ENCODE results near the gene ABCC4.
"Not testable (repeated sequence)": the region's sequence is repeated elsewhere in the genome, so short reads cannot be mapped to it uniquely, and the experiment has no call there.

The ABCC4 gene

DNA sequence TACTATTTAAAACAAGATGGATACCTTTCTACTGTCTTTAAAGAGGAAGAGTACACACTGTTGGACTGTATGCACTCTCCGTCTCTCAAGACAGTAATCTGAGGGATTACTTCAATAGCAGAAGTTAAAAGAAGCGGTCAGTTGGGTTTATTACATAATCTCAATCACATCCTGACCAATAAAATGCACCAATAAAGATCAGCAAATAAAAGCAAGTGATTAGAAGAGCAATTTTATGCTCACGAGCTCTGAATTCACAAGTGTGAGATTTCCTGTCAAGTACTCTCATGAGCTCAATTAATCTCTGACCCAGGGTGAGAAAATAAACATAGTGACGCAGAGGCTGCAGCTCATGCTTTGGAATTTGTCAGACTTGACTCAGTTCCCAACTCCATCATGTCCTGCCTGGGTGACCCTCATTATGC lies 12.2 kb downstream of the ABCC4 start:
- CTCF ChIA-PET: interaction anchor here (1.2 to 21.5 kb wide), 7 partner anchors 11 to 131 kb away, joined by 3 to 298 read pairs (median 7); partner anchors contain the start of gene ABCC4
- 100% methylated on average over 2 of the region's 4 CpGs for WGBS (ENCODE audit: insufficient coverage)
- no peaks in the 10 kb centered on the region for H3K9me3 ChIP-seq (ENCODE audit: control extremely low read depth in 1 of 5, control insufficient read depth in 4 of 5, insufficient read depth in 2 of 5, low read depth in 1 of 5, low read length in 4 of 5)
- no peak overlapping the region for H3K27ac ChIP-seq (ENCODE audit: insufficient read depth in 1 of 2, low read depth in 1 of 2, low read length in 2 of 2, poor library complexity in 1 of 2, severe bottlenecking in 2 of 2)
- POLR2A ChIA-PET: no interaction called here
- H3K36me3 ChIP-seq (ENCODE audit: control insufficient read depth in 4 of 4, insufficient read depth in 4 of 4, low read length in 3 of 4): peaks cover 0 to 7% (median 2%) of the 10 kb centered on the region in 4 experiments
- peaks cover 0 to 15% (median 5%) of the 10 kb centered on the region in 4 experiments for H3K4me1 ChIP-seq (ENCODE audit: control extremely low read depth in 1 of 4, control insufficient read depth in 4 of 4, insufficient read depth in 4 of 4, low read length in 3 of 4)
- H3K4me3 ChIP-seq (ENCODE audit: control insufficient read depth in 1 of 7, extremely low read depth in 1 of 7, insufficient read depth in 4 of 7, low read depth in 2 of 7, low read length in 6 of 7): no peak overlapping the region
- DNase-seq: peak in 1 of 3 donors; percentile 35
- H3K27me3 ChIP-seq (replicated peaks in 2 of 5; ENCODE audit: control insufficient read depth in 4 of 5, insufficient read depth in 5 of 5, low read length in 4 of 5): no peaks in the 10 kb centered on the region

DNA sequence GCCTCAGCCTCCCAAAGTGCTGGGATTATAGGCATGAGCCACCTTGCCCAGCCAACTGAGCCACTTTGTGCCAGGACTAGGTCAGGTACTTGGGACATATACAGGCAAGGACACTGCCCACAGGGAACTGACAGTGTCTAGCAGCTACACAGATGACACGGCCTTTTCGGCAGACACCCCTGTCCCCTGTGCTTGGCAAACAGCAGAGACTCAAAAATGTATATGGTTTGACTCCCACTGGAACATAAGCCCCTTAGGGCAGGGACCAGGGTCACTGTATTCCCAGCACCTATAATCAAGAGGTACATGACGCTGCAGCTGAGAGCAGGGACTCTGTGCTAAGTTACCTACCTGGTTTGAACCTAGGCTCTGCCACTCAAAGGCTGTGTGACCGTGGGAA lies 16.8 kb downstream of the ABCC4 start:
- no peaks in the 10 kb centered on the region for H3K9me3 ChIP-seq (ENCODE audit: control extremely low read depth in 1 of 5, control insufficient read depth in 4 of 5, insufficient read depth in 2 of 5, low read depth in 1 of 5, low read length in 4 of 5)
- ChIA-PET POLR2A (interaction anchor here (0.7 kb wide), 1 partner anchor 97 kb away, joined by 5 read pairs; no protein-coding TSS in a partner anchor), CTCF (interaction anchor here (0.6 to 21.5 kb wide), 9 partner anchors 10 to 244 kb away, joined by 3 to 298 read pairs (median 3); no protein-coding TSS in a partner anchor)

DNA sequence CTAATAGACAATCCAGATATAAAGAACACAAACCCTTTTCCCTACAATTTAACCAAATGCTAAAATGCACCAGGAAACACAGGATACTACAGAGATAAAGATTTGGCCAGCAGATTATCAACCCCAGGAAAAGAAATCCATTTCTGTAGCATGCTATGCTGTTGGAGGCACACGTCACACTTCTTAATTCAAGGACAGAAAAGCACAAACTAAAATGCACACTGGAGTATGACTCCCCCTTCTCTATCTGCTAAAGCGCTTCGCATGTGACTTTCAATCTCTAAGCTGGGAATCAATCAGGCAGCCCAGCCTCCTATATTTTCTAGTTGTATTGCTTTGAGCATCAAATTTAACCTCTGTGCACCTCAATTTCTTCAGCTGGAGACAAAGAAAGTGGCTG lies 22.2 kb downstream of the ABCC4 start:
- Histone ChIP-seq H3K9me3 (ENCODE audit: control extremely low read depth in 1 of 5, control insufficient read depth in 4 of 5, insufficient read depth in 2 of 5, low read depth in 1 of 5, low read length in 4 of 5) (no peaks in the 10 kb centered on the region), H3K27me3 (replicated peaks in 2 of 5; ENCODE audit: control insufficient read depth in 4 of 5, insufficient read depth in 5 of 5, low read length in 4 of 5) (no peaks in the 10 kb centered on the region), H3K4me3 (ENCODE audit: control insufficient read depth in 1 of 7, extremely low read depth in 1 of 7, insufficient read depth in 4 of 7, low read depth in 2 of 7, low read length in 6 of 7) (no peak overlapping the region), H3K36me3 (ENCODE audit: control insufficient read depth in 4 of 4, insufficient read depth in 4 of 4, low read length in 3 of 4) (peaks cover 0 to 2% (median 0%) of the 10 kb centered on the region in 4 experiments), H3K27ac (ENCODE audit: insufficient read depth in 1 of 2, low read depth in 1 of 2, low read length in 2 of 2, poor library complexity in 1 of 2, severe bottlenecking in 2 of 2) (no peak overlapping the region), H3K4me1 (ENCODE audit: control extremely low read depth in 1 of 4, control insufficient read depth in 4 of 4, insufficient read depth in 4 of 4, low read length in 3 of 4) (peaks cover 0 to 12% (median 5%) of the 10 kb centered on the region in 4 experiments)
- ChIA-PET CTCF (interaction anchor here (1.1 to 2.9 kb wide), 4 partner anchors 16 to 87 kb away, joined by 3 to 14 read pairs (median 4); no protein-coding TSS in a partner anchor), POLR2A (no interaction called here)
- peak in 1 of 3 donors; percentile 31 for DNase-seq
- 75% methylated on average over 1 of the region's 3 CpGs for WGBS (ENCODE audit: insufficient coverage)

More for the DNA sequence above, 16.8 kb downstream of the ABCC4 start:
- Histone ChIP-seq H3K4me1 (ENCODE audit: control extremely low read depth in 1 of 4, control insufficient read depth in 4 of 4, insufficient read depth in 4 of 4, low read length in 3 of 4) (peaks cover 0 to 20% (median 6%) of the 10 kb centered on the region in 4 experiments), H3K4me3 (ENCODE audit: control insufficient read depth in 1 of 7, extremely low read depth in 1 of 7, insufficient read depth in 4 of 7, low read depth in 2 of 7, low read length in 6 of 7) (no peak overlapping the region), H3K36me3 (ENCODE audit: control insufficient read depth in 4 of 4, insufficient read depth in 4 of 4, low read length in 3 of 4) (peaks cover 0 to 2% (median 0%) of the 10 kb centered on the region in 4 experiments), H3K27me3 (replicated peaks in 2 of 5; ENCODE audit: control insufficient read depth in 4 of 5, insufficient read depth in 5 of 5, low read length in 4 of 5) (no peaks in the 10 kb centered on the region), H3K27ac (ENCODE audit: insufficient read depth in 1 of 2, low read depth in 1 of 2, low read length in 2 of 2, poor library complexity in 1 of 2, severe bottlenecking in 2 of 2) (no peak overlapping the region)
- no peak for DNase-seq
- 96% methylated on average over 2 of the region's 4 CpGs for WGBS (ENCODE audit: insufficient coverage)

DNA sequence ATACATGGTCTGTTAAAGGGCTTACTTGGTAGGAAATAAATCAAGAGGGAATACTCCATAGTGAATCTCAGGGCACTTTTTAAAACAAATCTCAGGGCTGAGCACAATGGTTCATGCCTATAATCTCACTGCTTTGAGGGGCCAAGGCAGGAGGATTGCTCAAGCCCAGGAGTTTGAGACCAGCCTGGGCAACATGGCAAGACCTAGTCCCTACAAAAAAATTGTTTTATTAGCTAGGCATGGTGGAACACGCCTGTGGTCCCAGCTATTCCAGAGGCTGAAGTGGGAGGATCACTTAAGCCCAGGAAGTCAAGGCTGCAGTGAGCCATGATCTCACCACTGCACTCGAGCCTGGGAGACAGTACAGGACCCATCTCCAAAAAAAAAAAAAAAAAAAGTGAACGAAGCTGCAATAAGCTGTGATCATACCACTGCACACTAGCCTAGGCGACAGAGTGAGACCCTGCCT lies 25.2 kb downstream of the ABCC4 start:
- whole genome bisulfite sequencing (ENCODE audit: insufficient coverage): 100% methylated on average over 1 of the region's 4 CpGs
- Histone ChIP-seq H3K27ac (ENCODE audit: insufficient read depth in 1 of 2, low read depth in 1 of 2, low read length in 2 of 2, poor library complexity in 1 of 2, severe bottlenecking in 2 of 2) (no peak overlapping the region), H3K27me3 (replicated peaks in 2 of 5; ENCODE audit: control insufficient read depth in 4 of 5, insufficient read depth in 5 of 5, low read length in 4 of 5) (no peaks in the 10 kb centered on the region), H3K9me3 (ENCODE audit: control extremely low read depth in 1 of 5, control insufficient read depth in 4 of 5, insufficient read depth in 2 of 5, low read depth in 1 of 5, low read length in 4 of 5) (no peaks in the 10 kb centered on the region), H3K4me3 (ENCODE audit: control insufficient read depth in 1 of 7, extremely low read depth in 1 of 7, insufficient read depth in 4 of 7, low read depth in 2 of 7, low read length in 6 of 7) (no peak overlapping the region), H3K4me1 (ENCODE audit: control extremely low read depth in 1 of 4, control insufficient read depth in 4 of 4, insufficient read depth in 4 of 4, low read length in 3 of 4) (peaks cover 0 to 29% (median 11%) of the 10 kb centered on the region in 4 experiments), H3K36me3 (ENCODE audit: control insufficient read depth in 4 of 4, insufficient read depth in 4 of 4, low read length in 3 of 4) (no peaks in the 10 kb centered on the region)
- CTCF ChIA-PET: interaction anchor here (0.6 to 2.6 kb wide), 7 partner anchors 13 to 128 kb away, joined by 3 to 11 read pairs (median 4); no protein-coding TSS in a partner anchor
- POLR2A ChIA-PET: no interaction called here
- DNase-seq: no peak

DNA sequence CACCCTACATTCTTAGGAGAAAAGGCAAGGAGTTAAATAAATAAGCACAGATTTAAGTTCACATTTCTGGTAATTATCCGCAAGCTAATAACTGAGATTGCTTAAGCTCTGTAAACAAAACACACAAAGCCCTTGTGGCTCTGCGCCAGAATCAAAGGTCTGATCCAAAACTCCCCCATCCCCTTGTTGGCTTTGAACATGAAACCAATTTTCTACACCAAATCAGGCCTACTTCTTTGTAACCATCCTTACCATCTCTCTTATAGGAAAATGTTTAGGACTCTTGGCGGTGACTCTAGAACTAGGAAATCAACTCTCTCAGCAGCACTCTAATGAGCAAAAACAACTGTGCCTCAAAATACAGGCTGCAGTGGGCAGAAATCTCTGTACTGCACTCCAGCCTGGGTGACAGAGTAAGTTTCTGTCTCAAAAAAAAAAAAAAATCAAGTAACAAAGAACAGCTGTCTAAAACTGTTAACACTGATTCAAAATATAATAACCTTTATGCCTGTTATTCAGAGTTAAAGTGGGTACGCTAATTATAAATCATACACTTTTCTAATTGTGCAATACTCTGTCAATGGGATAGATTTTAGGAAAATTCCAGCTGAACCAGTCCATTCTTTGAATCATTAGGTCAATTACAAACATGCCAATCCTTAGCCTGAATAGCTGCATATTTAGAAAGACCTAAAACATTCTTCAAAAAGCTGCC lies 25.8 kb downstream of the ABCC4 start:
- POLR2A ChIA-PET: no interaction called here
- Histone ChIP-seq H3K4me3 (ENCODE audit: control insufficient read depth in 1 of 7, extremely low read depth in 1 of 7, insufficient read depth in 4 of 7, low read depth in 2 of 7, low read length in 6 of 7) (no peak overlapping the region), H3K27me3 (replicated peaks in 2 of 5; ENCODE audit: control insufficient read depth in 4 of 5, insufficient read depth in 5 of 5, low read length in 4 of 5) (no peaks in the 10 kb centered on the region), H3K4me1 (ENCODE audit: control extremely low read depth in 1 of 4, control insufficient read depth in 4 of 4, insufficient read depth in 4 of 4, low read length in 3 of 4) (peaks cover 0 to 31% (median 9%) of the 10 kb centered on the region in 4 experiments), H3K36me3 (ENCODE audit: control insufficient read depth in 4 of 4, insufficient read depth in 4 of 4, low read length in 3 of 4) (no peaks in the 10 kb centered on the region), H3K9me3 (ENCODE audit: control extremely low read depth in 1 of 5, control insufficient read depth in 4 of 5, insufficient read depth in 2 of 5, low read depth in 1 of 5, low read length in 4 of 5) (no peaks in the 10 kb centered on the region), H3K27ac (ENCODE audit: insufficient read depth in 1 of 2, low read depth in 1 of 2, low read length in 2 of 2, poor library complexity in 1 of 2, severe bottlenecking in 2 of 2) (no peak overlapping the region)
- CTCF ChIA-PET: interaction anchor here (0.9 to 2.6 kb wide), 8 partner anchors 9 to 129 kb away, joined by 3 to 11 read pairs (median 5); no protein-coding TSS in a partner anchor
- 100% methylated on average over 1 of the region's 4 CpGs for WGBS (ENCODE audit: insufficient coverage)
- DNase-seq: no peak

DNA sequence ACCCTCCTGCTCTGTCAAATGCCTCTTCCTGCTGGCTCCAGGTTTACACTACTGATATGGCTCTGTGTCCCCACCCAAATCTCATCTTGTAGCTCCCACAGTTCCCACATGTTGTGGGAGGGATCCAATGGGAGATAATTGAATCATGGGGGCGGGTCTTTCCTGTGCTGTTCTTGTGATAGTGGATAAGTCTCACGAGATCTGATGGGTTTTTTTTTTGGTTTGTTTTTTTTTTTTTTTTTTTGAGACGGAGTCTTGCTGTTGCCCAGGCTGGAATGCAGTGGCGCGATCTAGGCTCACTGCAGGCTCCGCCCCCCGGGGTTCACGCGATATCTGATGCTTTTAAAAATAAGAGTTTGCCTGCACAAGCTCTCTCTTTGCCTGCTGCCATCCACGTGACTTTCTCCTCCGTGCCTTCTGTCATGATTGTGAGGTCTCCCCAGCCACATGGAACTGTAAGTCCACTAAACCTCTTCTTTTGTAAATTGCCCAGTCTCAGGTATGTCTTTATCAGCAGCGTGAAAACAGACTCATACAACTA lies 27.6 kb downstream of the ABCC4 start:
- H3K36me3 ChIP-seq (ENCODE audit: control insufficient read depth in 4 of 4, insufficient read depth in 4 of 4, low read length in 3 of 4); H3K27me3 ChIP-seq (replicated peaks in 2 of 5; ENCODE audit: control insufficient read depth in 4 of 5, insufficient read depth in 5 of 5, low read length in 4 of 5); H3K9me3 ChIP-seq (ENCODE audit: control extremely low read depth in 1 of 5, control insufficient read depth in 4 of 5, insufficient read depth in 2 of 5, low read depth in 1 of 5, low read length in 4 of 5); POLR2A ChIA-PET: not testable (repeated sequence)
- peak overlapping the region in 1 of 2 experiments; percentile 73 for H3K27ac ChIP-seq (ENCODE audit: insufficient read depth in 1 of 2, low read depth in 1 of 2, low read length in 2 of 2, poor library complexity in 1 of 2, severe bottlenecking in 2 of 2)
- DNase-seq: peak in 2 of 3 donors; percentile 34 to 46
- peaks cover 4 to 38% (median 12%) of the 10 kb centered on the region in 4 experiments for H3K4me1 ChIP-seq (ENCODE audit: control extremely low read depth in 1 of 4, control insufficient read depth in 4 of 4, insufficient read depth in 4 of 4, low read length in 3 of 4)
- 89% methylated on average over 7 of the region's 12 CpGs for WGBS (ENCODE audit: insufficient coverage)
- peak overlapping the region in 1 of 7 experiments; percentile 6 for H3K4me3 ChIP-seq (ENCODE audit: control insufficient read depth in 1 of 7, extremely low read depth in 1 of 7, insufficient read depth in 4 of 7, low read depth in 2 of 7, low read length in 6 of 7)
- CTCF ChIA-PET: interaction anchor here (0.7 to 2.6 kb wide), 13 partner anchors 10 to 107 kb away, joined by 3 to 11 read pairs (median 4); no protein-coding TSS in a partner anchor
